Ramos (cell line): ENCODE measurements around the gene RFX4.

Source experiments
- in situ Hi-C: fragments of 300-500 bp; cut with MboI; formaldehyde crosslinking; loops from one replicate; pipeline ENCODE4 v1.14.3; 2022; ENCODE audit warnings: low sequenced_read_pairs; ENCODE audit not compliant: unreplicated experiment

RFX4 gene

DNA sequence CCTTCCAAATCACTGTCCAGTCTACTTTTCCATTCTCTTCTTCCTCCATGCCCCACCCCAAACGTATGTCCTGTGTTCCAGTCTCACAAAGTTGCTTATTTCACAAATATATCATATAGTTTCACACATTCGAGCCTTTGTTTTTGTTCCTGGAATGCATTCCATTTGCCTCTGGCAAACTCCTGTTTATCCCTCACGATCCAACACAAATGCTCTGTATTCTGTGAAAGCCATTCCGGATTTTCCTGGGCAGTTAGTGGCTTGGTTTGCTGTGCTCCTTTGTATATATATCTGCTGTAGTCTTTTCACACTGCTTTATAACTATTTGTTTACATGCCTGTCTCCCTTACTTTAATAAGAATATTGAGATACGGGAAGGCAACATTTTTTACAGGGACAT lies 200.7 kb downstream of the RFX4 start:
- in situ Hi-C loops, result no loop called here

DNA sequence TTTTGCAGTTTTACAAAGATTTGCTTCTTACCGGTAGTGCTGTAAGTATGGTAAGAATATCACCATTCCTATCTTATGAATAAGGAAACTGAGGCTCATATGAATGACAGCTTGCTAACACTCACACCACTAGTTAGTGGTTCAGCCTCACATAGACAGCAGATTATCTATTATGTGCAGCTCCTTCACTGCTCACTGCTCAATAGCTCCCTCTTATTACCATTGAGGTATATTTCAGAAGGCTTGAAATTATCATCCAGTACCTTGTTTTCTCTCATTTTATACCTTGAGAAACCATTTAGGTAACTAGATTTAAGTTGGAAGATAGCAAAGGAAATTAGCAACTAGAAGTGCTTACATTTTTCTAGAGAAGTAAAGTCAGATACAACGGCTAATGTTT lies 207.2 kb downstream of the RFX4 start:
- in situ Hi-C loops, result no loop called here

DNA sequence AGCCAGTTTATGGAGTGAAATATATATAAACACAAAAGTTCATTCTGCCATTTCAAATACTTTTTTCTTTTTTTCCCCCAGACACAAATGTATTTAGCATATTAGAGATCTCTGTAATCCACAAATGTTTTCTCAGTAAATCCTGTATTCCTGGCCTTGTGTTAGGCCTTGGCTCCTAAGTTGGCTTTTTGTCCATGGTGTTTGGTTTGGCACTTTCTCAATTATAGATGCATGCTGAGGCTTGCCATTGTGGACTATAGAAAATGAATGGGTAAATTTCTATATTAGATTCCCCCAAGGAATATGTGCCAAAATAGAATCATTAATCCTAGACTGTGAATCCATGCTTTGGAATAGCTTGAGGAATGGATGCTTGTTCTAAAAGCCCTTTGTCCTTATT lies 208.7 kb downstream of the RFX4 start:
- in situ Hi-C loops, result no loop called here

DNA sequence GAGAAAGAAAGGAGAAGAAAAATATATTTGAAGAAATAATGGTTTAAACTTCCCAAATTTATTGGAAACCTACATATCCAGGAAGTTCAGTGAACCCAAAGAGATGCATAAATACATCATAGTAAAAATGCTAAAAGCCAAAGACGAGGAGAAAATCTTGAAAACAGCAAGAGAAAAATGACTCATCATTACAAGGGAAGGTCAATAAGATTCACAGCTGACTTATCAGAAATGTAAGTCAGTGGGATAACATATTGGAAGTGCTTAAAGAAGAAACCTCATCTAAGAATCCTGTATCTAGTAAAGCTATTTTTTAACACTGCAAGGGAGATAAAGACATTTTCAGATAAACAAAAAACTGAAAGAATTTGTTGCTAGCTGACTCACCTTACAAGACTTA lies 211.6 kb downstream of the RFX4 start:
- in situ Hi-C loops, result no loop called here

DNA sequence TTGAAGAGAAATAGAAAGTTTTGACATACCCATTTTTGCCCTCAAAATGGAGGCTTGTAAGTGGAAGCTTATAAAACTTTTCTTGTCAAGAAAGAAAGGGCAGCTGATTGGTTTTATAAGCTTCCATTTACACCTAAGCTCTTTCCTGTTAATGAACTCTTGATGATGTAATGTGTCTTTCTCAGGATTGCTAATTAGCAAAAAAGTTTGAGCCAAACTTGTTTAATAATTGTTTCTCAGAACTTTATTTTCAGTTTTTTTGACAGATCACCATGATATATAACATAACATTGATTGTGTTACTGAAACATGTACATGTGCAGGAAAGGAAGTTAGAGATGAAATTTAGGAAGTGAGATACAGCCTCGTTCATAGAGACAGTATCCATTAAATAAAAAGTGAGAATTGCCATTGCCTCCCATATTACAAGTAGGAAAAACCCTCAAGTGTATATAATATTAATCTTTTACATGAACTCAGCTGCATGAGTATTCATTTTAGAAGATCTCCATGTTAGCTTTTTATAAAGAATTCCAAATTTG lies 218.4 kb downstream of the RFX4 start:
- in situ Hi-C loops, result no loop called here

DNA sequence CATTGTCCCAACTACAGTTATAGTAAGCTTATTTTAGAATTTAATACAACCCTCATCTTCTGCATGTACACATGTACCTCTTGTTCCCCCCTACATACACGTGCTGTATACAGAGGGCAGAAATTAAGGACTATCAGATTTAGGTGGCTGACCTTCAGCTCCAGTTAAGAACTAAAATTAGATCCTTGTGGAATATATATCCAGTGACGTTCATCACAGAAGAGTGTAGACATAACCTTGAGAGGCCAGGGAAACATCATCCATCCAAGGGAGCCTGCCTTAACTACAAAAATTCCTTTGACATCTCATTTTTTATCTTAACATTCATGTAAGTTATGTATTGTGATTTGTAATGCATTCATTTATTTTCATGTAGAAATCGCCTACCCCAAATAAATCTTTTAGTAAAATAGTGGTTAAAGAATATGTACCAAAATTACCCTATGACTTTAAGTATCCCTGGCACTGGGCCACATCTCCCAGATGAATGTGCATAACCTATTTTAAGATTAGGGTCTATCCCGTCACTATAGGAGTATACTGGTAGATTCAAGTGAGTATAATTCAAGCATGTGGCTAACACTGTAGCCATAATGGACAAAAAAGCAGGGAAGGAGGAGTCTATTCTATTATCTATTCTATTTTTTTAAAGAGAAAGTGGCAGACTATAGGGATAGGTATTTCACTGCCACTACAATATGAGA lies 219.2 kb downstream of the RFX4 start:
- in situ Hi-C loops, result no loop called here

DNA sequence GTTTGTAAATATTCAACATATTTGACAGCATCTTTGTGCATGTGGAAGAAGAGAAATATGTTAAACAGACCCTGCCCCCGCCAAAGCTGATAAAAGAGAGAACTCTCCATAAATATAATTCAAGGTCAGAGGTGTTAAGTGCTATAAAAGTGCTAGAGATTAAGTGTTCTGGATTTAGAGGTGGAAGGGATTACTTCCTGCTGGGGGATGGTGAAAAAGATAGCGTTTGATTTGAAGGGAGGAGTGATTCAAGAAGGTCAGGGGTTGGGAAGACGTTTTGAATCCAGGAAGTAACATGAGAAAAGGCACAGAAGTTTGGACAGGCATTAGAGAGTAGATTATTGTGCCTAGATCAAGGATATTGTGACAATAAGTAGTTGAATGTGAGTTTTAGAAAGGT lies 221.9 kb downstream of the RFX4 start:
- in situ Hi-C loops, result no loop called here
